HepG2 (cell line): ENCODE data around the gene PPIG. TPM values are rescaled to one million over a fixed set of nuclear protein-coding genes. Genes with fewer than 3 reads are reported as not detected.

ENCODE experiments used
- ATAC-seq: fragments of 200-7000 bp; cut with Tn5 transposase; 3 replicates; pipeline ENCODE4 v1.9.1; 2020; ENCODE audit warnings: mild to moderate bottlenecking, moderate library complexity
- BruUV-seq: library from RNA; stranded (reverse); fragments of 400-500 nt; replicated peaks from 2 replicates; lab custom pipeline; 2021; lab: Mats Ljungman, UMichigan
- CTCF ChIA-PET: fragments of 300-600 bp; formaldehyde crosslinking; extraction: SDS; loops from one replicate; lab custom pipeline; 2021; ENCODE audit warnings: low total read pairs, inconsistent platforms, low intra/inter-chr PET ratio; lab: Yijun Ruan, JAX
- POLR2A ChIA-PET: fragments of 350-600 bp; sonication (Branson Sonifier 250); formaldehyde crosslinking; loops from one replicate; lab custom pipeline; 2020; ENCODE audit warnings: antibody characterized with exemption, inconsistent platforms; lab: Yijun Ruan, JAX
- DNase-seq: peaks from one replicate; pipeline ENCODE4 v3.0.0-alpha.2; 2015; ENCODE audit warnings: low spot score
- FAIRE-seq: peaks from 3 replicates; lab custom pipeline; 2011; peaks lifted over from hg19 to GRCh38; lab: Jason Lieb, UNC
- H2AFZ ChIP-seq: one replicate; pipeline ENCODE4 v1.6.1; 2011; ENCODE audit warnings: low read length, inconsistent platforms
- H3K27ac ChIP-seq: fragments of 300-600 bp; 3 replicates; pipeline ENCODE4 v1.8.0; 2011; ENCODE audit warnings: mixed run types, mild to moderate bottlenecking, mixed read lengths, low read length, inconsistent platforms; ENCODE audit not compliant: insufficient read depth; ENCODE audit errors: extremely low read length
- H3K27me3 ChIP-seq, 2 experiments: fragments of 200-600 bp in 1 of 2; 2 replicates in 1 of 2; 3 replicates in 1 of 2; pipeline versions ENCODE4 v1.6.0 to v1.8.0; 2011; ENCODE audit warnings: low read length in 2 of 2, mild to moderate bottlenecking in 2 of 2, moderate library complexity in 2 of 2, inconsistent platforms in 1 of 2; ENCODE audit not compliant: insufficient read depth in 2 of 2, control insufficient read depth in 1 of 2
- H3K36me3 ChIP-seq, 2 experiments: fragments of 200-600 bp in 1 of 2; replicated peaks in 1 of 2; 2 replicates in 1 of 2; 3 replicates in 1 of 2; pipeline versions ENCODE4 v1.5.1 to v1.8.0; 2011; ENCODE audit warnings: low read length in 2 of 2, inconsistent platforms in 1 of 2; ENCODE audit not compliant: insufficient read depth in 2 of 2, control insufficient read depth in 1 of 2
- H3K4me1 ChIP-seq: 2 replicates; pipeline ENCODE4 v1.5.1; 2012; ENCODE audit warnings: low read length, inconsistent platforms; ENCODE audit not compliant: insufficient read depth
- H3K4me2 ChIP-seq: 2 replicates; pipeline ENCODE4 v1.6.0; 2011; ENCODE audit warnings: low read depth, low read length, inconsistent platforms
- H3K4me3 ChIP-seq, 3 experiments: fragments of 200-600 bp in 1 of 3; sonication (generic), shearing (Covaris generic) in 1 of 3; replicated peaks in 1 of 3; 2 replicates each; pipeline ENCODE4 v1.5.1; 2011 to 2016; ENCODE audit warnings: low read length in 3 of 3, inconsistent platforms in 2 of 3, low read depth in 2 of 3, mild to moderate bottlenecking in 2 of 3, control low read depth in 1 of 3, mixed read lengths in 1 of 3; ENCODE audit not compliant: insufficient read depth in 1 of 3
- H3K79me2 ChIP-seq: one replicate; pipeline ENCODE4 v1.6.1; 2011; ENCODE audit warnings: low read length, inconsistent platforms; ENCODE audit not compliant: insufficient read depth
- H3K9ac ChIP-seq: 2 replicates; pipeline ENCODE4 v1.6.0; 2011; ENCODE audit warnings: mild to moderate bottlenecking, low read depth, low read length, inconsistent platforms; ENCODE audit not compliant: insufficient read depth
- H3K9me3 ChIP-seq: 2 replicates; pipeline ENCODE4 v1.5.1; 2012; ENCODE audit warnings: mild to moderate bottlenecking, low read length
- H4K20me1 ChIP-seq: 2 replicates; pipeline ENCODE4 v1.6.0; 2011; ENCODE audit warnings: inconsistent platforms, mild to moderate bottlenecking, low read length, moderate library complexity; ENCODE audit not compliant: insufficient read depth
- JUND ChIP-seq: sonication (generic); formaldehyde crosslinking; IDR thresholded peaks from 2 replicates; pipeline ENCODE4 v1.8.0; 2022; ENCODE audit warnings: mild to moderate bottlenecking, missing genetic modification reagents
- MBD4 ChIP-seq: IDR thresholded peaks from 2 replicates; pipeline ENCODE4 v1.6.1; 2012; ENCODE audit warnings: low read length, inconsistent platforms, borderline replicate concordance
- SPEN ChIP-seq: sonication (generic); formaldehyde crosslinking; IDR thresholded peaks from 2 replicates; pipeline ENCODE4 v1.5.1; 2020; ENCODE audit warnings: low read depth, mild to moderate bottlenecking, missing genetic modification reagents
- TCF12 ChIP-seq, 2 experiments: fragments of 450-650 bp in 1 of 2; sonication (generic) in 1 of 2; formaldehyde crosslinking in 1 of 2; IDR thresholded peaks; 2 replicates each; pipeline versions ENCODE4 v1.6.1 to v1.8.0; 2017 to 2022; ENCODE audit warnings: antibody characterized with exemption in 1 of 2, mild to moderate bottlenecking in 1 of 2, missing genetic modification reagents in 1 of 2, moderate library complexity in 1 of 2
- ZNF451 ChIP-seq: sonication (generic); formaldehyde crosslinking; IDR thresholded peaks from 2 replicates; pipeline ENCODE4 v1.5.0; 2020; ENCODE audit warnings: mild to moderate bottlenecking, missing genetic modification reagents
- ZNF577 ChIP-seq: sonication (generic); formaldehyde crosslinking; IDR thresholded peaks from 2 replicates; pipeline ENCODE4 v1.4.0; 2020; ENCODE audit warnings: mild to moderate bottlenecking, low read depth, missing genetic modification reagents, borderline replicate concordance
- ZNF747 ChIP-seq: sonication (generic); formaldehyde crosslinking; IDR thresholded peaks from 2 replicates; pipeline ENCODE4 v1.8.1; 2023; ENCODE audit warnings: missing genetic modification reagents, mild to moderate bottlenecking, borderline replicate concordance
- ZNF878 ChIP-seq: sonication (generic); formaldehyde crosslinking; IDR thresholded peaks from 2 replicates; pipeline ENCODE4 v1.8.1; 2023; ENCODE audit warnings: mild to moderate bottlenecking, missing genetic modification reagents, moderate library complexity
- ZSCAN30 ChIP-seq: sonication (generic); formaldehyde crosslinking; IDR thresholded peaks from 2 replicates; pipeline ENCODE4 v1.5.0; 2020; ENCODE audit warnings: mild to moderate bottlenecking, missing genetic modification reagents
- WGBS: methylation state at CpG from one replicate; pipeline ENCODE4 v1.1.6; 2017; ENCODE audit warnings: low lambda C conversion rate; 5-methylcytosine and 5-hydroxymethylcytosine counted together
- in situ Hi-C: cut with HindIII; loops from 2 replicates; pipeline ENCODE4 v1.10.0; 2017; ENCODE audit warnings: low pct_unique_long_range_greater_than_20kb; ENCODE audit not compliant: extremely low pct_ligation_motif_present
- intact Hi-C: fragments of 100-400 bp; cut with micrococcal nuclease; formaldehyde crosslinking; loops from one replicate; pipeline ENCODE4 v1.10.0; 2022; ENCODE audit not compliant: unreplicated experiment
- polyA plus RNA-seq, 8 experiments: library from polyadenylated mRNA; depleted of rRNA in 3 of 8; stranded (reverse) in 7 of 8; unstranded in 1 of 8; fragments of >200 nt; fragmentation: Illumina TruSeq in 4 of 8; extraction: Trizol in 4 of 8; gene quantifications; 2 replicates each; pipeline versions ENCODE4 v1.2.1 to v1.2.3, GENCODE V29; 2011 to 2016; ENCODE audit warnings: low read depth in 4 of 8, missing spikeins in 1 of 8, mixed read lengths in 1 of 8; ENCODE audit not compliant: insufficient read depth in 1 of 8
- total RNA-seq, 5 experiments: library from RNA; depleted of rRNA; stranded (reverse); fragments of >200 nt; fragmentation: Illumina TruSeq; extraction: Trizol; gene quantifications; 2 replicates each; pipeline ENCODE4 v1.2.3, GENCODE V29; 2016; ENCODE audit warnings: low read depth in 1 of 5
- TF ChIP-seq, protein P1 (sequence below): IDR thresholded peaks from 2 replicates; pipeline ENCODE4 v1.6.1; 2016; ENCODE audit warnings: low read depth, control low read depth
- TF ChIP-seq, protein P2 (sequence below): sonication (generic); formaldehyde crosslinking; IDR thresholded peaks from 2 replicates; pipeline ENCODE4 v1.4.0; 2020; ENCODE audit warnings: missing genetic modification reagents
- TF ChIP-seq, protein P3 (sequence below): sonication (generic); formaldehyde crosslinking; IDR thresholded peaks from 2 replicates; pipeline ENCODE4 v1.4.0; 2020; ENCODE audit warnings: missing genetic modification reagents, borderline replicate concordance
- TF ChIP-seq, protein P4 (sequence below): IDR thresholded peaks from 2 replicates; pipeline ENCODE4 v1.6.1; 2016; ENCODE audit warnings: mild to moderate bottlenecking

PPIG gene
- total and polyA plus RNA-seq, 2 of the 13 experiments (the other 11 are each of a cell fraction or from before 2014, with no cell fraction given), result 31.3 to 81.0 TPM

DNA sequence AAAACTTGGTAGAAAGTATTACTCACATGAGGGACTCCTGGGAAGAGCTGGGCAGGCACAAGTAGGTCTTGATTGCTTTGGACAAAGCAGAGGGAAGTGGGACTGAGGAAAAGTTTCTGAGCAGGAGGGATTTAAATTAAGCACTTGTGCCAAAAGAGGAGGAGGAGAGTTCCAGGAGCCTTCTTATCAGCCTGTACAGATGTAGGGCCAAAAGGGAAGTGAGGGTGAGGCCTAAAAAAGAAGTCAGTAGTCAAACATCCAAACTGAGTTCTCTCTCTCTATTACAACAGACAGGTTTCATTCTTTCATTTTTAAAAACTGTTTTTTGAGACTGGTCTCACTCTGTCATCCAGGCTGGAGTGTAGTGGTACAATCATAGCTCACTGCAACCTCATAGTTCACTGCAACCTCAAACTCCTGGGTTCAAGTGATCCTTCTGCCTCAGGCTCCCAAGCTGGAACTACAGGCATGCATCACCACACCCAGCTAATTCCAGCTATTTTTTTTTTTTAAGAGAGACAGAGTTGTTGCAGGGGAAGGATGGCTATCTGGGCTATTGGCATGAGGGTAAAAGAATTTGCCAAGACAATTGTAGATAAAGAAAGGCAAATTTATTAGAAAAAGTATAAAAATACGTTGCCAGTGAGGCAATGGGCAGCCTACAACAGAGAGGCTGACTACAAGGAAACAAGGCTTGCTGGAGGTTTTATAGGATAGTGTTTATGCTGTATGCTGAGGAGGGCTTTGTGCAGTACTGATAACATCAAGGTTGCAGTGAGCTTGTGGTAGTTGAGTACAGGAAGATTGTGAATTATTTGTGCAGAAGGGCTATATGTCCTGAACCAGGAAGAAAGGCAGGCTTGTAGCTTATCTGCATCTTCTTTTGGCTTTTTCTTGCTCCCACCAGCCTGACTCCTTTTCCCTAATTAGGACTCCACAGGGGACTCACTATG is 81.1 kb downstream of the PPIG start:
- intact Hi-C loops, result no loop called here
- Histone ChIP-seq H3K79me2 (no peaks in the 10 kb centered on the region), H3K4me3 (no peak overlapping the region), H3K9ac (no peak overlapping the region), H2AFZ (no peak overlapping the region), H3K4me2 (no peak overlapping the region), H3K27me3 (no peaks in the 10 kb centered on the region), H4K20me1 (no peaks in the 10 kb centered on the region), H3K9me3 (no peaks in the 10 kb centered on the region), H3K27ac (no peak overlapping the region), H3K36me3 (no peaks in the 10 kb centered on the region), H3K4me1 (no peaks in the 10 kb centered on the region)
- TF ChIP-seq, protein P1, sequence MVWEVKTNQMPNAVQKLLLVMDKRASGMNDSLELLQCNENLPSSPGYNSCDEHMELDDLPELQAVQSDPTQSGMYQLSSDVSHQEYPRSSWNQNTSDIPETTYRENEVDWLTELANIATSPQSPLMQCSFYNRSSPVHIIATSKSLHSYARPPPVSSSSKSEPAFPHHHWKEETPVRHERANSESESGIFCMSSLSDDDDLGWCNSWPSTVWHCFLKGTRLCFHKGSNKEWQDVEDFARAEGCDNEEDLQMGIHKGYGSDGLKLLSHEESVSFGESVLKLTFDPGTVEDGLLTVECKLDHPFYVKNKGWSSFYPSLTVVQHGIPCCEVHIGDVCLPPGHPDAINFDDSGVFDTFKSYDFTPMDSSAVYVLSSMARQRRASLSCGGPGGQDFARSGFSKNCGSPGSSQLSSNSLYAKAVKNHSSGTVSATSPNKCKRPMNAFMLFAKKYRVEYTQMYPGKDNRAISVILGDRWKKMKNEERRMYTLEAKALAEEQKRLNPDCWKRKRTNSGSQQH (CRISPR knock-in tag), result no peak
- no peak for TF ChIP-seq JUND (CRISPR knock-in tag)
- no peak for TF ChIP-seq TCF12 (IDR thresholded peaks at IDR 0.05)
- TF ChIP-seq TCF12 (CRISPR knock-in tag; IDR thresholded peaks at IDR 0.05), result no peak
- no peak for TF ChIP-seq ZNF577 (CRISPR knock-in tag)
- TF ChIP-seq SPEN (CRISPR knock-in tag), result no peak
- TF ChIP-seq ZNF451 (CRISPR knock-in tag), result no peak
- no peak for TF ChIP-seq ZNF878 (CRISPR knock-in tag)
- TF ChIP-seq, protein P2, sequence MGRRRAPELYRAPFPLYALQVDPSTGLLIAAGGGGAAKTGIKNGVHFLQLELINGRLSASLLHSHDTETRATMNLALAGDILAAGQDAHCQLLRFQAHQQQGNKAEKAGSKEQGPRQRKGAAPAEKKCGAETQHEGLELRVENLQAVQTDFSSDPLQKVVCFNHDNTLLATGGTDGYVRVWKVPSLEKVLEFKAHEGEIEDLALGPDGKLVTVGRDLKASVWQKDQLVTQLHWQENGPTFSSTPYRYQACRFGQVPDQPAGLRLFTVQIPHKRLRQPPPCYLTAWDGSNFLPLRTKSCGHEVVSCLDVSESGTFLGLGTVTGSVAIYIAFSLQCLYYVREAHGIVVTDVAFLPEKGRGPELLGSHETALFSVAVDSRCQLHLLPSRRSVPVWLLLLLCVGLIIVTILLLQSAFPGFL (CRISPR knock-in tag), result no peak
- TF ChIP-seq MBD4, result no peak
- no peak for TF ChIP-seq ZNF747 (CRISPR knock-in tag)
- TF ChIP-seq, protein P3, sequence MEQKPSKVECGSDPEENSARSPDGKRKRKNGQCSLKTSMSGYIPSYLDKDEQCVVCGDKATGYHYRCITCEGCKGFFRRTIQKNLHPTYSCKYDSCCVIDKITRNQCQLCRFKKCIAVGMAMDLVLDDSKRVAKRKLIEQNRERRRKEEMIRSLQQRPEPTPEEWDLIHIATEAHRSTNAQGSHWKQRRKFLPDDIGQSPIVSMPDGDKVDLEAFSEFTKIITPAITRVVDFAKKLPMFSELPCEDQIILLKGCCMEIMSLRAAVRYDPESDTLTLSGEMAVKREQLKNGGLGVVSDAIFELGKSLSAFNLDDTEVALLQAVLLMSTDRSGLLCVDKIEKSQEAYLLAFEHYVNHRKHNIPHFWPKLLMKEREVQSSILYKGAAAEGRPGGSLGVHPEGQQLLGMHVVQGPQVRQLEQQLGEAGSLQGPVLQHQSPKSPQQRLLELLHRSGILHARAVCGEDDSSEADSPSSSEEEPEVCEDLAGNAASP, result no peak
- no peak for TF ChIP-seq ZSCAN30 (CRISPR knock-in tag)
- TF ChIP-seq, protein P4, sequence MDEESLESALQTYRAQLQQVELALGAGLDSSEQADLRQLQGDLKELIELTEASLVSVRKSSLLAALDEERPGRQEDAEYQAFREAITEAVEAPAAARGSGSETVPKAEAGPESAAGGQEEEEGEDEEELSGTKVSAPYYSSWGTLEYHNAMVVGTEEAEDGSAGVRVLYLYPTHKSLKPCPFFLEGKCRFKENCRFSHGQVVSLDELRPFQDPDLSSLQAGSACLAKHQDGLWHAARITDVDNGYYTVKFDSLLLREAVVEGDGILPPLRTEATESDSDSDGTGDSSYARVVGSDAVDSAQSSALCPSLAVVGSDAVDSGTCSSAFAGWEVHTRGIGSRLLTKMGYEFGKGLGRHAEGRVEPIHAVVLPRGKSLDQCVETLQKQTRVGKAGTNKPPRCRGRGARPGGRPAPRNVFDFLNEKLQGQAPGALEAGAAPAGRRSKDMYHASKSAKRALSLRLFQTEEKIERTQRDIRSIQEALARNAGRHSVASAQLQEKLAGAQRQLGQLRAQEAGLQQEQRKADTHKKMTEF (CRISPR knock-in tag), result no peak
- POLR2A ChIA-PET, result no interaction called here
- CTCF ChIA-PET, result no interaction called here
- ATAC-seq (no peak), FAIRE-seq (no peak), DNase-seq (no peak)
- BruUV-seq, result no TSS peak
- in situ Hi-C loops, result no loop called here
- 2% methylated on average over 1 of the region's 1 CpG for WGBS
